ENCODE results near the gene GALNT17.
"Not testable (repeated sequence)": the region's sequence is repeated elsewhere in the genome, so short reads cannot be mapped to it uniquely, and the experiment has no call there.

Gene GALNT17

GRCh38 chr7:71558806-71559613 is 427.1 kb downstream of the GALNT17 start:
- no peak for DNase-seq (ENCODE audit: low read depth in 2 of 2)

DNA sequence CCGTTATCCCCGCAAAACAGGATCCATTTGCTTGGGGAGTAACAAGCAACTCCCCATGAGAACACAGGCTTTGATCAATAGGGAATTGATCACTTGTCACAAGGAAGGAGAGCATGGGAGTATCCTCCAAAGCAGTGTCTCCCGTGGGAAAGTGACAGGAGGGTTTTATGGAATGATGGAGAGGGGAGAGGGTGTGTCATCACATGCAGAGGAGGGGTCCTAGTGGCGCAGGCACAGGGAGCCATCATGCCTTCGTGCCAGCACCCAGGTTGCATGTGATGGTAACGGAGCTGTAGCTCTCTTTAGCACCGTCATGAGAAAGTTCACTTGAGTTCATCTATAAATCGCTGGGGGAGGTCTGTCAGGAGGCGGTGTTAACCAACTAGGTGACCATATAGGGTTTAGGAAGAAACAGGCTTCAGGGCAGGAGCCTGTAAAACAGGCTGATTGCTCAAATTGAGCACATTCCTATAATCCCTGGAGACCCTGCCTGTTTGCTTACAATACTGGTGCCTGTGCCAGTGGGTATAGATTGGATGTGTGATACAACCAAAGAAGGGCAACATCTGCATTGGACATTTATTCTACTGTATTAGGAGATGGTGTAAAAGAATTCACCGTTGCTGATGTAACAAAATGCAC is 428.5 kb downstream of the GALNT17 start:
- no peak for DNase-seq (ENCODE audit: low read depth in 2 of 2)

GRCh38 chr7:71563276-71563675 is 431.3 kb downstream of the GALNT17 start:
- no peak for DNase-seq (ENCODE audit: low read depth in 2 of 2)

GRCh38 chr7:71566376-71566775 is 434.4 kb downstream of the GALNT17 start:
- no peak for DNase-seq (ENCODE audit: low read depth in 2 of 2)

DNA sequence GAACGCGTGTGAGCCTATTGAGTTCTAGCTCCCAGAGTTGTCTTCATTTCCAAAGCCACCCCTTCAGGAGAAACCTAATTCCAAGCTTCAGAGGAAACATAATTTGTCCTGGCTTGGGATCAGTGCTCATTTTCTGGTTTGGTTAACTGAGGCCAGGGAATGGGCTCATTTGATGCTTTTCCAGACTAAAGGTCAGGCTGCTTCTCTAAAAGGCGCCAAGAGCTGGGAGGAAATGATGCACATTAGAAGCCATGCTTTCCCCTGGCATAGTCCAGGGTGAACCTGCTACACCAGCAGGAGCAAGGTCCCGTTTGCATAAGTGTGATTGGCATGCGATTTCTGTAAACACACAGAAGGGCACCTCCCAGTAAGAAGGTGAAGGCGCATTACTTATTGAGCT is 435.0 kb downstream of the GALNT17 start:
- DNase-seq (ENCODE audit: low read depth in 2 of 2): no peak

- no peak for DNase-seq (ENCODE audit: low read depth in 2 of 2)
Measured at GRCh38 chr7:71574153-71574860, 442.4 kb downstream of the GALNT17 start.

- DNase-seq (ENCODE audit: low read depth in 2 of 2): no peak
Measured at GRCh38 chr7:71580027-71580426, 448.1 kb downstream of the GALNT17 start.

DNA sequence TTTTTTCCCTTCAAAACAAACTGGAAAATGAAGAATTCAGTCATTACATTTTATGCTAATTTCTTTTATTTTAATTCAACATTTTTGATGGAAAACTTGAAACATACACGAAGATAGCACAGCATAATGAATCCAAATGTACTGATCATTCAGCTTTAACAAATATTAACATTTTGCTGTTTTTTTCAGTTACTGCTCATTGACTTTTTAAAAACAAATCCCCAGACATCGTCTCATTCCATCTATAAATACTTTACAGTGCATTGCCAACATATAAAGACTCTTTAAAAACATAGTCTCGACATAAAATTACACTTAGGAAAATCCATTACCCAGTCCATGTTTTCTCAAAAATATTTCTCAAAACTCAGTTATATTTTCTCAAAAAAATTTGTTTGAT is 452.3 kb downstream of the GALNT17 start:
- no peak for DNase-seq (ENCODE audit: low read depth in 2 of 2)

GRCh38 chr7:71591876-71592275 is 459.9 kb downstream of the GALNT17 start:
- DNase-seq (ENCODE audit: low read depth in 2 of 2): no peak

DNA sequence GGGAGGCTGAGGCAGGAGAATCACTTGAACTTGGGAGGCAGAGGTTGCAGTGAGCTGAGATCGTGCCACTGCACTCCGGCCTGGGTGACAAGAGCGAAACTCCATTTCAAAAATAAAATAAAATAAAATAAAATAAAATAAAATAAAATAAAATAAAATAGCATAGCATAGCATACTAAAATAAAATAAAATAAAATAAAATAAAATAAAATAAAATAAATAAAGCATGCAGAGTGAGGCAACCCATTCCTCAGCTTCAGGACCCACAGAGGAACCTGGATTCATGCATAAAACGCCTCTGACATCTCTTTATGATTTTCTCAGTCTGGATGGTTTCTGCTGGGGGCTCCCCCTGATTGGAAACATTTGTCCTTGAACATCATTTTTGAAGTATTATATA is 460.4 kb downstream of the GALNT17 start:
- DNase-seq (ENCODE audit: low read depth in 2 of 2): not testable (repeated sequence)

- no peak for DNase-seq (ENCODE audit: low read depth in 2 of 2)
Measured at GRCh38 chr7:71594736-71595135, 462.8 kb downstream of the GALNT17 start.

GRCh38 chr7:71595176-71595575 is 463.2 kb downstream of the GALNT17 start:
- no peak for DNase-seq (ENCODE audit: low read depth in 2 of 2)

DNA sequence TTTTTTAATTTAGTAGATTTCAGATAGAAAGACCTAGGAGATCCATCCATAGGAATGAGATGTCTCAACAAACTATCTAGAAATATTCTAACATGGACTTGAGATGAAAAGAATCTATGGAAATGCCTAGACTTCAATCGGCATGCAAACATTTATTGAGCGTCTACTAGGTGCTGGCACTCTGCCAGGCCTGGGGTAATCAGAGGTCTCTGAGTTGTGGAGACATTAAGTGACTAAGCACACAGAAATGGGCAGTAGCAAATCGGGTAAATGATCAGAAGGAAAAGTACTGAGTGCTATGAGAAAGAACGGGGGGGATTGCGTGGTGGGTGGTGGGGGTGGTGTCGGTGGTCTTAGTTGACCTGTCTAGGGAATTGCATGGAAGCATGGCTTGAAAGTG is 466.6 kb downstream of the GALNT17 start:
- DNase-seq (ENCODE audit: low read depth in 2 of 2): no peak

DNA sequence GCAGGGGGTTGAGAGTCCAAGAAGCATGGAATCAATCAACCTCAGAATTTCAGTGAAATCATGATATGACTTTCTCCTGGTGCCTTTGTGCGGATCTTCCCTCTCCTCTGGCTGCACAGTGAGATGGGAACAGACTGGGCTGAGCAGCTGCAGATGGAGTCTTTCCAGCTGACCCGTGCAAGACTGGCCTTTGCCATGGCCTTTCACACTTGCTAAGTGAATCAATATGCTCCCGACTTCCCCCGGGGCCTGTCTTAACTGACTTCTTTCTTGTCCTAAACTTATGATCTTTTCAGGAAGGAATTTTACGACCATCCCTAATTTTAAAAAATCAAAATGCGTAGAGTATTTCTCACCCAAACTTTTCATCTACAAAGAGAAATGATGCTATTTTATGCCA is 469.9 kb downstream of the GALNT17 start:
- DNase-seq (ENCODE audit: low read depth in 2 of 2): no peak

DNA sequence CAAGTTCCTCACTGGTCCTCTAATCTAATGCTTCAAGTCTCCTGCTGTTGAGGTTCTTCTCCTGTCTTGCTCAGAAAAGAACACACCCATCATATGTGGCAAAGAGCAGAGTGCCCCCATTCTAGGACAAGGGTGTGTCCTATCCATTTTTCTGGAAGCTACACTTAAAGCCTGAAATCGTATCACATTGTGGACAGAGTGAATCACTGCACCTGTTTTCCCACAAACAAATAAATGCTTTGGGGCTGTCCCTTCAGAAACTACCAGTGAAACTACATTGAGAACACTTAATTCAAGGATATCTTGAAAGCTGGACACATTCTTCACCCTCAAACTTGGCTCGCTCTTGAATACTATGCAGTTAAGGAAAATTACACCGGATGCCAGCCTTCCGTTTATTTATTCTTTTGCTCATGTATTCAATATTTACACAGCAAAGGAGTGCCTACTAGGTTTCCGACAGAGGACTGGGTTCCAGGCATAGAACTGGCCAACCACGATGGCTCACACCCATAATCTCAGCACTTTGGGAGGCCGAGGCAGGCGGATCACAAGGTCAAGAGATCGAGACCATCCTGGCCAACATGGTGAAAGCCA is 473.0 kb downstream of the GALNT17 start:
- DNase-seq (ENCODE audit: low read depth in 2 of 2): no peak

- DNase-seq (ENCODE audit: low read depth in 2 of 2): no peak
Measured at GRCh38 chr7:71611986-71612385, 480.0 kb downstream of the GALNT17 start.

DNA sequence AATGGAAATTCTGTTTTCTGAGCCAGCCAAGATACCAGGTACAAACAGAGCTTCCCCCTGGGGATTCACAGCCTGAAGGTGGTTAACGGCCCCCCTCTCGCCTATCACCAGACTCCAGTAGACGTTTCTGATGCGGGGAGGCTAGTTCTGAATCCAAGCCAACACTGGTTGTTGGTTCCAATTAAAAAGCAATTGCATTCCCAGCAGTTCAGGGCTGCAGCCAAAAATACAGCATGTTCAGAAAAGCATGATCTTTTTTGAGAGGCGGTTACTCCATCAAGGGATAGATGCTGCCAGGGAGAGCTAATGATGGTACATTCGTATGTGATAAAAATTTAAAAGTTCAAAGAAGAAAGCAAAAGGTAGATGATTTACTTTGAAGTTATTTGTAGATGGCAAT is 481.0 kb downstream of the GALNT17 start:
- DNase-seq (ENCODE audit: low read depth in 2 of 2): no peak

DNA sequence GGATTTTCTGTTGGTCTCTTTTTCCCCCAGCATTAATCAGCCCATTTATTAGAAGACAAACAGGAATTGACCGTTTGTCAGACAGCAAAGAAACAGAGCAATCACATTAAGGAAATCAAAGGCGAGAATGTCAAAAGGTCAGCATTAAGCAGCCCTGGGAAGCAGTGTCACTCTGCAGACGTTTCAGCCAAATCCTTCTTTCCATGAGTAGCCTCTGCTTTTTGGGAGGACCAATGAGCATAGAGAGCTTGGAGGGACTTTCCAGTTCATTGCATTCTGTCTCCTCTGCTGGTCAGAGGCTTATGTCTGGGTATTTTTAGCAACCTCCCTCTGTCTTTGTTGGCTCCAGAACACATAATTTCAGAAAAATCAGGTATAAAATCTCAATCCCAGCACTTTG is 481.4 kb downstream of the GALNT17 start:
- DNase-seq (ENCODE audit: low read depth in 2 of 2): no peak

- DNase-seq (ENCODE audit: low read depth in 2 of 2): no peak
Measured at GRCh38 chr7:71615017-71615416, 483.1 kb downstream of the GALNT17 start.

GRCh38 chr7:71616217-71616616 is 484.3 kb downstream of the GALNT17 start:
- no peak for DNase-seq (ENCODE audit: low read depth in 2 of 2)

DNA sequence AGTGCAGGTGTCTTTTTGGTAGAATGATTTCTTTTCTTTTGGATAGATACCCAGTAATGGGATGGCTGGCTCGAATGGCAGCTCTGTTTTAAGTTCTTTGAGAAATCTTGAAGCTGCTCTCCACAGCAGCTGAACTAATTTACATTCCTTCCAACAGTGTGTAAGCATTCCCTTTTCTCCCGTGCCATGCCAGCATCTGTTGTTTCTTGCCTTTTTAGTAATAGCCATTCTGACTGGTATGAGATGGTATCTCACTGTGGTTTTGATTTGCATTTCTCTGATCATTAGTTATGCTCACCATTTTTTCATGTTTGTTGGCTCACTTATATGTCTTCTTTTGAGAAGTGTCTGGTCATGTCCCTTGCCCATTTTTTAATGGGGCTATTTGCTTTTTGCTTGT is 486.3 kb downstream of the GALNT17 start:
- no peak for DNase-seq (ENCODE audit: low read depth in 2 of 2)

GRCh38 chr7:71625545-71625944 is 493.6 kb downstream of the GALNT17 start:
- DNase-seq (ENCODE audit: low read depth in 2 of 2): no peak
